HG03064 (cell line): ENCODE measurements around the gene C1orf21.

Experiments
- ATAC-seq: cut with Tn5 transposase; IDR thresholded peaks from one replicate; pipeline ENCODE4 v1.9.1; 2021; ENCODE audit warnings: low read depth; ENCODE audit not compliant: unreplicated experiment

The C1orf21 gene

DNA sequence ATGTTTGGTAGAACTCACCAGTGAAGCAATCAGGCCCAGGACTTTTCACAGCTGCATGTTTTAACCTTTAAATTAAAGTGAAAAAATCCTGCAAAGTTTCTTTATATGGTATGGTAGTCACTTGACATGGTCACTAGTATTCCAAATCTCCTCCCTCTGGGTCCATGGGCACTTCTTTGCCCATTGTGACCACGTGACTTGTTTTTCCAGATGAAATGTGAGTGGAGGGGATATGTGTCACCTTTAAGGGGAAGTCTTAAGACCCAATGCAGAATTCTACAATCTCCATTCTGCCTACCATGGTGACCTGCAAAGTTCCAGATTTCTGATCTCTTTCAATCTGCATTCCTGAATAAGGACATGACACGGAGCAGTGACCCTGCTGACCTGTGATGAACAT is 152.8 kb downstream of the C1orf21 start:
- ATAC-seq: no peak

DNA sequence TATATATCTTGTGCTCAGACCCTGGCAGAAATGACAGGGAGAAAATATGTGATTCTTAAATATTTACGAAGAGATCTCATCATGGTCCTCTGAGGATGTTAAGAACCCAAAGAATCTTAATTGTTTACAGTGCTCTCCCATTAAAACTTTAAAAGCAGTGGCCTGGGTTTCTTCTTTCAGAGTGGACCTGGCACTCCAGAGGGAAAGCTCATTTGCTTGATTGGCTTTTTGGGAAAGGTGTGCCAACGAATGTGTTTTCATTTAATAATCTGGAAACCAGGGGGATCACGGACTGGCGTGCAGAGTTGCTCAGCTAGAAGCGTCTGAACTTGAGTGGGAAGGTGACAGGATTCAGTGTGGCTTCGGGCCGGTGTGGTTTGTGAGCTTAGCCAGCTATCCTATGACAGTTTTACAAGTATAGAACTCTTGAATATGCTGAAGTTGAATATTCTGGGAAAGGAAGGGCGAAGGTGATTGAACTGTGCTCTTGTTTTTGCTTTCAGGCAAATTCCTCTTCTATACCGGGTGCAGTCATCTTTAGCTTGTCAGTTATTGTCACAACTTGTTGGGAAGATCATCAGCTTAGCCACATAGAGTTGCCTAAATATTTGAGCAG is 154.8 kb downstream of the C1orf21 start:
- ATAC-seq: no peak

DNA sequence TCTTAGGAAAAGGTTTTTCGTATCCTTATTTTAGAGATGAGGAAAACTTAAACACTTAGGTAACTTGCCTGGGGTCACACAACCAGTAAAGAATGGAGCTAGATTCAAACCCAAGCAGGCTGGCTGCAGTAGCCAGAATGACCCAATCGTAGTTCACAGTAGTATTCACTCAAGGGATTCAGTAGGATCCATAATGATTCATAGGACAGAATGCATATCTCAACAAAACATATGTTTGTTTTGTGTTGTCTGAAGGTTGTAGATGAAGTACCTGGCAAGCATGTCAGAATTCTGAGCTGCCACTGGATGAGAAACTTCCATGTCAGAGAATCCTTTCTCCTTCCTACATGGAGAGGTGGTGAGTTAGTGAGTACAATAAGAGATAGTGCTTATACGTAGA is 155.5 kb downstream of the C1orf21 start:
- no peak for ATAC-seq

DNA sequence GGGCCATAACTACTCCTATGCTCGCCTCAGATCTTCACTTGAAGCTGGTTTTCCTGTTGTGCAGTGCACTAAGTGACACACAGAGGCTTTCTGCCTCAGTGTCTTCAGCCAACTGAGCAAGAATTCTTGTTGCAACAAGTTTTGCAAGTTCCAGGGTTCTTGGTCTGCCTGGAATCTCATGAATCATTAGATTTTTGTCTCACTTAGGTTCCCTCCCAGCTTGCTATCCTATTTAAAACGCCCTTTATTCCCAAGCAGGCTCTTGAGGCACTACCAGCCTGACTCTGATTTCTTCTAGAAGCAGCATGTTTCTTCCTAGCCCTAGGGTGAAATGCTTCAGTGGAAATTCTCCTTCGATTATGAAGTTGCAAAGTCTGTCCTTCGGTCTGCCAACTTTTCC is 158.8 kb downstream of the C1orf21 start:
- ATAC-seq: no peak

DNA sequence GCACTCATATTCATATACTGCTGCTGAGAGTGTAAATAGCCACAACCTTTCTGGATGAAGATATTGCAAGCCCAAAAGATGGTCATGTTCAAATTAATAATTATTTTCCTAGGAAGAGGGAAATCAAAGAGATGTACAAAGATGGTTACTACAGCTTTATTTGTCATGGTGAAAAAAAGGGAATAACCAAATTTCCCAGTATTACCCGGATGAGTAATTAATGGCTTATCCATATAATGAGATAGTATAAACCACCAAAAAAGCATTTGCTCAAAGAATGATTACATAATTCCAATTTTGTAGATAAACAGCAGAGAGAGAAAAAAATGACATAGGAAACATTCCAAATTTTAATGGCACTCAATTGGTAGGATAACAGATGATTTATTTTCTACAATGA is 165.6 kb downstream of the C1orf21 start:
- no peak for ATAC-seq

DNA sequence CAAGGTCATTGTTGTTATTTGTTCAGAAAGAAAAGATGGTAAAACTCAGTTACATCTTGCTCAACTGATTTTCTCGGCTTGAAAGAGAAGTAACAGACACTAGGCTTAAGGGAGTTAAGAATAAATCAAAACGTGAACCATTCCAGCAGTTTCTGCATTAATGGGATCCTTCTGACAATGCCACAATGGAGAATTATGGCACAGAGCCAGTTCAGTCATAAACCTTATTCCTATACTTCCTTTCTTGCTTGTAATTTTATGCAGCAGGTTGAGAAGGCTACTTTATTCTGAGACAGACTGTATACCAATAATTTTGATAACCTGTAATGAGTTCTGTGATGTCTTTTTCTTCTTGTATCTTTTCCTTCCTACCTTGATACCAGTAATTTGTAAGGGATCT is 167.0 kb downstream of the C1orf21 start:
- ATAC-seq: no peak

DNA sequence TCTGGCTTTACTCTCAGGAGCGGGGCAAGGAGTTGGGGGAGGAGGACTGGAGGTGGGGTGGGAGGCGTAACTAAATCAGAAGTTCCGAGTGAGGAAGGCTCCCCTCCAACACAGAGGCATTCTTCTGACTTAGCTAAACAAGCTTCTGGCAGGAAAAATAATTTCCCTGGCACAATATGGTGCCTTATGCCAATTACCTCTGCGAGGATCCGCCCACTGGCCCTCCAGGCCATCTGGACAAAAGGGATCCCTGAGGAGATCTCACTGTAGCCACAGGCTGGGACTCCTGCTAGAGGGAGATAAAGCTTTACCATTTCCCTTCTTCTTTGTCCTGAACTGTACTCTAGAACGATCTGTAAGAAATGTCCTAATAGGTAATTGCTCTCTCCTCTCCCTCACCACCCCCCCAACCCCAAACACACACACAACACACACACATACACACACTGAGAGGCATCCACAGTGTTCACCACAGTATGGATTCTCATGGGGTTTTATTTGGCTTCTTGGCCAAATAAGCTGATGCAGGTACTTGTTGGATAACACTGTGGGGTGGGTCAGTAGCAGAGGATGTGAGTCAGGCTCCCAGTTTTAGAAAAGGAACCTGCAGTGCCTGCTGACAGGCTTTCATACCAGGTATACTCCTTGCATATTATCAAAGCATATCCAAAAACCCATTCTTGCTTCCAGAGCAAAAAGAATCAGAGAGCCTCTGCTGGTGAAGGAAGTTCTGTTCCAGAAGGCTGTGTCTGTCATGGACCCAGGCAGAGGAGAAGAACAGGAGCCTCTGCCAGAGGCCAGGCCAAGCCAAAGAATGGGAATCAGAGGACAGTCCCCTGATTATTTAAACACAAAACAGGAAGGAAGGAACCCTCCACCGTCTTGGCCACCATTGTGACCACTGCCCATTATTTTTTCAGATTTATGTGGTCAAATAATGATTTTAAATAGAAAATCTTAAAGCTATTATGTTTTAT is 169.1 kb downstream of the C1orf21 start:
- no peak for ATAC-seq

DNA sequence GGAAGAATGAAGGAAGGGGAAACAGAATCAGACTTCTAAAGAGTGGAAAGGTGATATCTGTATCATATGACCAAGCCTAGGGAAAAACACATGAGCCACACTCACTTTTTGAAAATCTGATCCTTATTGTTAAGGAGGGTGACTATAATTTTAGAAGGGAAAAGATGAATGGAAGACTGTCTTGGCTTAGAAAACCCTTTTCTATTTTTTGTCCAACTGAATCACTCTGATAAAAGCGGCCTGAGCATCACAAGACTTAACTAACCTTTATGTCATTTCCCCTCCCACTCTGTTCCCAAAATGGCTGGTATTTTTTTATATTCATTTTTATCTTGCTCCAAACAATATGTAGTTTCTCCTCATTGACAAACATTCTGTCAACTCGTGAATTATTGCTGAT is 169.8 kb downstream of the C1orf21 start:
- no peak for ATAC-seq

DNA sequence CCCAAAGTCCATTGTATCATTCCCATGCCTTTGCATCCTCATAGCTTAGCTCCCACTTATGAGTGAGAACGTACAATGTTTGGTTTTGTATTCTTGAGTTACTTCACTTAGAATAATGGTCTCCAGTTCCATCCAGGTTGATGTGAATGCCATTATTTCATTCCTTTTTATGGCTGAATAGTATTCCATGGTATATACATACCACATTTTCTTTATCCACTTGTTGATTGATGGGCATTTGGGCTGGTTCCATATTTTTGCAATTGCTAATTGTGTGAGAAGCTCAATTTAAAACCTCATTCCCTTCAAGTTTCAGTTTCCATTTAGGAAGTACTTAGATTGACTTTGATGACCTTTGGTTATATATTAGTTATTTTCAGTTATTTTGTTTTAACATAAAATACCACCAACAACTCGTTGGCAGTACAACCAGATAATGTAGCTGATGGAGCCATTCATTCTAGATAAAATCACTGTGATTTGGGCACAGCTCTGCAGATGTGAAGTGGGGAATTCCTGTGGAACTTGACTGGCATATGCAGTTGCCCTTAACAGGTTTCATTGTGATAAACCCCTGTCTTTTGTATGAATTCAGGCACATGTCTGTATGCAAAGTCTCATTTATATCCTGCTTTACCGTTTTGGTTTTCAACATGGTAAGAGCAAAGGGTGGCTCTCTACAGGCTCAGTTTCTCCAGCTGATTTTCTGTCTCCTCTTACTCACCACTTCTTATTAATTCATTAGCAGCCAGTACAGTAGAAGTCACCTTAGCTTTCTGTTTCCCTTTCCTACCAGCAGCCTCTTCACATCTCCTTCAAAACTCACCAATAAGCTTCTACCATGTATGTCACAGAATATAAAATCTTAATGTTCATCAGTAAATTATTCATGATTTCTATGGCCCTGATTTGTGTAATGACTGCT is 170.9 kb downstream of the C1orf21 start:
- ATAC-seq: no peak

DNA sequence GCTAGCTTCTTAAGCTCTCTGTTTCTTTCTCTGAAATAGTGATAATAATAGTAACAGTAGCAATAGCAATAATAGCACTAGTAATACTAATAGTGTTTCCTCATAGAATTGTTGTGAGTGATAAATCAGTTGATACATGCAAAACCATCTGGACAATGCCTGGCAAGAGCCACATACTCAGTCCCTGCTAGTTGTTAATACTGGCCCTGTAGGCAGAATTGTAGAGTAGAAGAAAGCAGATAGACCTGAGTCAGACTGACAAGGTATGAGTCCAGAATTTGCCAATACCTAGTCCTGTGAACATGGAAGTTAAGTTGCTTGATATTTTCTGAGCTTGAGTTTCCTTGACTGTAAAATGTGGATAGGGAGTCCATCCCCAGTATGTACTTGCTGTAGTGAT is 171.9 kb downstream of the C1orf21 start:
- no peak for ATAC-seq

DNA sequence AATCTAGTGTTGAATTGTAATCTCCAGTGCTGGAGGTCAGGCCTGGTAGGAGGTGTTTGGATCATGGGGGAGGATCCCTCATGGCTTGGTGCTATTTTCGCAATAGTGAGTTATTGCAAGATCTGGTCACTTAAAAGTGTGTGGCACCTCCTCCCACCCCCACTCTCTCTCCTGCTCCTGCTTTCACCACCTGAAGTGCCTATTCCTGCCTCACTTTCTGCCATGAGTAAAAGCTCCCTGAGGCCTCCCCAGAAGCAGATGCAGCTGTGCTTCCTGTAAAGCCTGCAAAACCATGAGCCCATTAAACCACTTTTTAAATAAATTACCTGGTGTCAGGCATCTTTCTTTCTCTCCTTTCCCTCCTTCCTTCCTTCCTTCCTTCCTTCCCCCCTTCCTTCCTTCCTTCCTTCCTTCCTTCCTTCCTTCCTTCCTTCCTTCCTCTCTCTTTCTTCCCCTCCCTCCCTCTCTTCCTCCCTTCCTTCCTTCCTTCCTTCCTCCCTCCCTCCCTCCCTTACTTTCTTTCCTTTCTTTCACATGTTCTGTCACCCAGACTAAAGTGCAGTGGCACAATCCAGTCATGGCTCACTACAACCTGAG is 172.4 kb downstream of the C1orf21 start:
- ATAC-seq: no peak

DNA sequence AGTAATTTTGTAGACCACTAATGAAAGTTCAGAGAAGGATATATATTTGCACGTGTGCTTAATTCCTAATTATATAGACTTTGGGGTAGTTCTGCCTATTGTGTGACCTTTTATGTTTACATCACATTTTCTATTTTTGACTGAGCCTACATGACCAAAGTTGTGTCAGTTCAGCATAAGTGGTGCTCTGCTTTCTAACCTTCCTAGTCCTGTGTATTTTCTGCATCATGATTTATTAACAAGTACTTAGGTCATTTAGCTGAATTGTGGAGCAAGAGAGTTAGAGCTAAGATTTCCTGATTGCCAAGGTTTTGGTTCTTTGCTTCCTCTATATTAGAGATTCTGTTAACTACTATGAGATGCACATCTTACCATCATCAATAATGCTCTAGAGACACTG is 176.0 kb downstream of the C1orf21 start:
- ATAC-seq: no peak

DNA sequence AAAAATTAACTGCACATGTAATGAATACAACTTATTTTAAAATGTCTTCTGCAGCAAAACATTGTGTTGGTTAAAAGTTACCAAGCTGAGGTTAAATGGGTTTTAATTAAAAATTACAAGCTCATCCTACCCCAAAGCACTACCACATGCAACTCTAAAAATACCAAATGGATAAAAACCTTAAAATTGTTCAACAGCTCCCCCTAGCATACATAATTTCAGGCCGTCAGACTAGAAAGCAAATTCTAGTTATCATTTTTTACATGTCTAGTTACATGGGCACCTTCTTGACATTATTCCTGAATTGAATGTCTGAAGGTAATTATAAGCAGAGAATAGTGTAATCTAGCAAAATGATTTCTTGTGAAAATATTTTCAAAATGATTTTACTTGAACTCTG is 176.5 kb downstream of the C1orf21 start:
- ATAC-seq: no peak

DNA sequence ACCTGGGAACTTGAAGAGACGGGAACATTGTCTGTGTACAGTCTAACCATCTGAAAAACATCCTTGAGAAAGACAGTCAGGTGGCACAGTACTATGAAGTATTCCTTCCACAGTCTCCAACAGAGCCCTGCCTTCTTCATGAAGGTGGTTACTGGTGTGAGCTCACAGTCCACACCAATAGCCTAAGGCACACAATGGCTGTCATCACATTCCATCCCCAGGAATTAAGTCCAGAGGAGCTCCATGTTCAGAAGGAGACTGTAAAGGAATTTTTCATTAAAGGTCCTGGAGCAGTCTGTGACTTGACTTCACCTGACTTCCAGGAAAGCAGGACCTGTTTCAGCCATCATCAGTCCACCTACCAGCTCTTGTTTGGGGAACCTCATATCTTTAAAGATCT is 180.2 kb downstream of the C1orf21 start:
- no peak for ATAC-seq

DNA sequence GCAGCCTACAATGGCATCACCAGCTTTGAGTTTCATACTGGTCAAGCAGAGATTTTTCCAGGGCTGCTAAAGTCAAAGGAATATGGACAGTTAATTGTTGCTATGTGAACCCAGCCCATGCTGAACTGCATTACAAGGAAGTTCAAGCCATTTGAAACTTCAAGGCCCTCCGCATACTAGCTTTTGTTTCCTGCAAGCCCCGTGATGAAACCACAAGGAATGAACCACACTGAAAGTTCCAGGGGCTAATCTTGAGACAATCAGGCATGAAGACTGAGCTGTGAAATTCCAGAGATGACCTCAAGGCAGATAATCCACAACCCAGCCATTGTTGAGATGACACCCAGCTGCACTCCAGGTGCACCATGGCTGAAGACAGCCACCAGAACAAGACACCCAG is 180.8 kb downstream of the C1orf21 start:
- no peak for ATAC-seq

DNA sequence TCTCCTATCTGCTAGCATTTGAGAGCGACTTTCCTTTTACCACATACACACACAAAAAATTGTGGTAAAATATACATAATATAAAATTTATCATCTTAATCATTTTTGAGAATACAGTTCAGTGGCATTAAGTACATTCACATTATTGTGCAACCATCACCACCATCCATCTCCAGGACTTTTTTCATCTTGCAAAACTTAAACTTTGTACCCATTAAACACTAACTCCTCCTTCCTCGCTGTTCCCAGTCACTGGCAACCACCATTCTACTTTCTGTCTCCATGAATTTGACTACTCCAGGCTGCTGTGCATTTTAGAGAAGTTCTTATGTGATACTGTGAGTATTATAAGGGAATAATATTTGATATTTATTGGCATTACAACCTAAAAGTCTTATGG is 181.3 kb downstream of the C1orf21 start:
- ATAC-seq: no peak

DNA sequence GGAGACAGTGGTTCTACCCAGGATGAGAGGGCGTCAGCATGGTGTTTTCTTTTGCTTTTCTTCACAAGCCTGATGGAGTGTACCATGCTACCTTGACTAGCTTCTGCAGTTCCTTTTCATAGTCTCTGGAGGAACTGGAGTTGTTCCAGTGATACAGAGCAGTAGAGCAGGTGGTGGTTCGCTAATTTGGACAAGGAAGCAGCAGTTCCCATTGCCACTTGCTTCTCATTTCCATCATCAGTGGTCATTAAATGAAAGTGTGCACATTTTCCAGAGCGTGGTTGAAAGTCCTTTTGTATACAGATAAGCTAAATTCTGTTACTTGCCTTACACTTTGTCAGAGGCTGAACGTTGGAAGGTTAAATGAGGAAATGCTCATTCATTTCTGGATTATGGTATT is 182.3 kb downstream of the C1orf21 start:
- ATAC-seq: no peak

DNA sequence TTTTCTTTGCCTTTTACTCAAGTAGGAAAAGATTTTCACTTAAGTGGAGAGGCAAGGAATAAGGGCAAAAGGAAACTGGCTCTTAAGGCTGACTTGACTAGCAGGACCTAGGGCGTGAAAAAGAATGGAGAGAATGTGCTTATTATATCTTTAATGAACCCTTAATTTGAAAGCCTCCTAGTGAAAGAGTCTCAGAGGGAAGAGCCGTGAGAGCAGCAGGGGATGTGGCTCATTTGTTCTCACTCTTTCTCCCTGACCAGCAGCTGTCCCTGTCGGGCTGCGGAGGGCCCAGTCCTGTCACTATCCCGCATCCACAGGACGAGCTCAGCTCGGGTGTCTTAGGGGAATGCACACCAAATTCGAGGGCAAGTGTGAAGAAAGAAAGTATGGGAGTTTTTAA is 187.8 kb downstream of the C1orf21 start:
- no peak for ATAC-seq

DNA sequence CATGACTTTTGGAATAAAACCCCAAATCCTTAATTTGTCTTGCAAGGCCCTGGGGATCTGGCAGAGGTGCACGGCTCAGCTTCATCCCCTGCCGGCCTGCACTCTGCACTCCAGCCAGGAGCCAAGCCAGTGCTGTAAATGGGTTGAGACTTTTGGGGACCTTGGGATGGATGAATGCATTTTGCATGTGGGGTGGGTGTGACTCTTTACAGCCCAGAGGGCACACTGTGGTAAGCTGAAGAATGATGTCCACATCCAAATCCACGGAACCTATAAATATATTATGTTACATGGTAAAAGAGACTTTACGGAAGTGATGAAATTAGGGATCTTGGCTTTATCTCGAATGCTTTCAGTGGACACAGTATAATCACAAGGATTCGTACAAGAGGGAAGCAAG is 190.0 kb downstream of the C1orf21 start:
- ATAC-seq: no peak

DNA sequence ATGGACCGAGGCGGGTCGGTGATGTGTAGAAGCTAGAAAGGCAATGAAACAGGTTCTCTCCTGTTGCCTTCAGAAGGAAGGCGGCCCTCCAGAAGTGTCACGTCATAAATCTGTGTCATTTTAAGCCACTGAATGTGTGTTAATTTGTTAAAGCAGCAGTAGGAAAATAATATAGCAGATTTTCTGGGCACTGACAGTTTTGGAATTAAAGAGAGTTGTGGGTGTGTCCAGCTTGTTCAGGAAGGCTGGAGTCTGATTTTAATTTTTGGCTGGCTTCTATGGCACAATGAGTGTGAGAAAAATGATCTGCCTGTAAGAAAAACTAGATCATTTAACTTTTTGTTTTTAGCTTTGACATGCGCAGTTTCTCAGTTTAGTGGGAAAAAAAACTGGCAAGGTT is 190.5 kb downstream of the C1orf21 start:
- no peak for ATAC-seq

DNA sequence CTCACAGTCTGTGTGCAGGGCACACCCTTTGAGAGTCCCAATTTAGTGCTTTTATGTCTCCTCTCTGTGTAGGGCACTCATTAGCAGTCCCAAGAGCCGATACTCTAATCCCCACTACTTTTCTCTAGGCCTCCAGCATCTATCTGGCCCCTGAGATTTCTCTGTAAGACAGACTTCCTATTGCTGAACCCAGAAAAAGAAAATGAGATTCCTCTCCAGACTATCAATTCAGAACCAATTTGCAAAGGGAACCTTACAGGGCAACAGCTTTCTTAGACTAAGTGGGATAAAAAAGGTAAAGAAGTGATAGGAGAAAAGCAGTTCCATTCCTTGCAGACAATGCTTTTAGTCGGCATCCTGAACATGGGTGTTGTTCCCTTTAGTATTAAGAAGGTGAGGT is 195.6 kb downstream of the C1orf21 start:
- ATAC-seq: no peak
